GM10847 (cell line): ENCODE measurements around the gene PRELID2.

ENCODE experiments used
- POLR2A ChIP-seq: IDR thresholded peaks from 2 replicates; pipeline ENCODE4 v1.6.1; 2011; ENCODE audit not compliant: insufficient read length; ENCODE audit errors: extremely low read depth

The PRELID2 gene

GRCh38 chr5:145737578-145737977 is 97.6 kb downstream of the PRELID2 start:
- no peak for TF ChIP-seq POLR2A

- TF ChIP-seq POLR2A: no peak
Observed at GRCh38 chr5:145723516-145723915, 111.6 kb downstream of the PRELID2 start.

- no peak for TF ChIP-seq POLR2A
Observed at GRCh38 chr5:145718956-145719355, 116.2 kb downstream of the PRELID2 start.

GRCh38 chr5:145715412-145715811 is 119.7 kb downstream of the PRELID2 start:
- no peak for TF ChIP-seq POLR2A

GRCh38 chr5:145712245-145712644 is 122.9 kb downstream of the PRELID2 start:
- no peak for TF ChIP-seq POLR2A

- no peak for TF ChIP-seq POLR2A
Observed at GRCh38 chr5:145711417-145711816, 123.7 kb downstream of the PRELID2 start.
